DOHH2 (cell line): ENCODE measurements around the gene BRMS1L.
"Not testable (repeated sequence)": the region's sequence is repeated elsewhere in the genome, so short reads cannot be mapped to it uniquely, and the experiment has no call there.

Experiments used
- H3F3A ChIP-seq: fragments of 200-600 bp; sonication (generic), shearing (Covaris generic); 2 replicates; pipeline ENCODE4 v1.6.0; 2016; ENCODE audit warnings: antibody characterized with exemption, mild to moderate bottlenecking; ENCODE audit not compliant: control insufficient read depth, insufficient read depth
- H3K27ac ChIP-seq: fragments of 200-600 bp; sonication (generic); 2 replicates; pipeline ENCODE4 v1.5.1; 2014; ENCODE audit warnings: low read depth, mild to moderate bottlenecking, low read length, moderate library complexity
- H3K27me3 ChIP-seq: fragments of 200-600 bp; sonication (generic); 2 replicates; pipeline ENCODE4 v1.6.1; 2014; ENCODE audit warnings: mild to moderate bottlenecking, low read length, mixed read lengths; ENCODE audit not compliant: control insufficient read depth
- H3K36me3 ChIP-seq: fragments of 200-600 bp; sonication (generic); 2 replicates; pipeline ENCODE4 v1.6.1; 2014; ENCODE audit warnings: mild to moderate bottlenecking, low read length, moderate library complexity, mixed read lengths; ENCODE audit not compliant: control insufficient read depth
- H3K4me1 ChIP-seq: fragments of 200-600 bp; sonication (generic); 2 replicates; pipeline ENCODE4 v1.6.1; 2014; ENCODE audit warnings: mild to moderate bottlenecking, low read length, mixed read lengths; ENCODE audit not compliant: control insufficient read depth
- H3K4me2 ChIP-seq: fragments of 200-600 bp; sonication (generic); 2 replicates; pipeline ENCODE4 v1.6.0; 2014; ENCODE audit warnings: mild to moderate bottlenecking, low read length, moderate library complexity
- H3K4me3 ChIP-seq: fragments of 200-600 bp; sonication (generic); 2 replicates; pipeline ENCODE4 v1.5.1; 2014; ENCODE audit warnings: mild to moderate bottlenecking, low read length, mixed read lengths
- H3K79me2 ChIP-seq: fragments of 200-600 bp; sonication (generic); 2 replicates; pipeline ENCODE4 v1.6.1; 2014; ENCODE audit warnings: mild to moderate bottlenecking, low read length, mixed read lengths; ENCODE audit not compliant: control insufficient read depth
- H3K9me2 ChIP-seq: fragments of 200-600 bp; sonication (generic); replicated peaks from 2 replicates; pipeline ENCODE4 v1.6.1; 2014; ENCODE audit warnings: mild to moderate bottlenecking, low read length, mixed read lengths; ENCODE audit not compliant: control insufficient read depth
- H3K9me3 ChIP-seq: fragments of 200-600 bp; sonication (generic); 2 replicates; pipeline ENCODE4 v1.6.1; 2014; ENCODE audit warnings: antibody characterized with exemption, low read length, mixed read lengths; ENCODE audit not compliant: control insufficient read depth, insufficient read depth
- H4K20me1 ChIP-seq: fragments of 200-600 bp; sonication (generic); 2 replicates; pipeline ENCODE4 v1.6.0; 2014; ENCODE audit warnings: low read depth, mild to moderate bottlenecking, antibody characterized with exemption, low read length, moderate library complexity; ENCODE audit not compliant: control insufficient read depth, insufficient read depth
- CTCF ChIP-seq: fragments of 200-600 bp; sonication (generic); IDR thresholded peaks from one replicate; pipeline ENCODE4 v1.5.1; 2014; ENCODE audit warnings: antibody characterized with exemption, mild to moderate bottlenecking, low read depth, low read length; ENCODE audit not compliant: poor library complexity, severe bottlenecking
- EZH2phosphoT487 ChIP-seq: fragments of 200-600 bp; sonication (generic); IDR thresholded peaks from 2 replicates; pipeline ENCODE4 v1.6.1; 2017; ENCODE audit warnings: borderline replicate concordance, mild to moderate bottlenecking, antibody characterized with exemption, low read length, moderate library complexity, mixed read lengths

The BRMS1L gene

GRCh38 chr14:35826218-35826951, at the start of gene BRMS1L:
TSS of gene BRMS1L (plus strand) at chr14:35826338. CDS start at chr14:35826517, 179 bp downstream.
- Histone ChIP-seq H3K9me2 (no peaks in the 10 kb centered on the region), H4K20me1 (no peaks in the 10 kb centered on the region), H3F3A (peaks cover 5% of the 10 kb centered on the region; the same call in 1 of the 2 replicates)

GRCh38 chr14:35776823-35777222, 49.3 kb upstream of the BRMS1L start:
- Histone ChIP-seq H3K36me3 (no peaks in the 10 kb centered on the region), H3K27me3 (no peaks in the 10 kb centered on the region), H3K27ac (no peak overlapping the region), H3K9me2 (no peaks in the 10 kb centered on the region), H3K4me2 (no peak overlapping the region), H3K79me2 (peaks cover 24% of the 10 kb centered on the region), H4K20me1 (no peaks in the 10 kb centered on the region), H3K4me1 (no peaks in the 10 kb centered on the region), H3K9me3 (no peaks in the 10 kb centered on the region), H3F3A (no peaks in the 10 kb centered on the region), H3K4me3 (no peak overlapping the region)
- no peak for TF ChIP-seq CTCF
- no peak for TF ChIP-seq EZH2phosphoT487

More at GRCh38 chr14:35826218-35826951, at the start of gene BRMS1L:
- peaks cover 10% of the 10 kb centered on the region for H3K4me1 ChIP-seq
- peak within 1 kb of the TSS; percentile 67 for H3K27ac ChIP-seq
- H3K4me2 ChIP-seq, result peak within 1 kb of the TSS; percentile 79
- H3K79me2 ChIP-seq, result peaks cover 28% of the 10 kb centered on the region
- H3K4me3 ChIP-seq, result peak within 1 kb of the TSS; percentile 90
- TF ChIP-seq CTCF, result no peak
- no peak for TF ChIP-seq EZH2phosphoT487
- H3K27me3 ChIP-seq, result no peaks in the 10 kb centered on the region
- no peaks in the 10 kb centered on the region for H3K9me3 ChIP-seq
- H3K36me3 ChIP-seq, result peaks cover 5% of the 10 kb centered on the region

GRCh38 chr14:35777550-35777949, 48.6 kb upstream of the BRMS1L start:
- not testable (repeated sequence) for H3K36me3 ChIP-seq, H3K4me1 ChIP-seq, H3K27me3 ChIP-seq, H3F3A ChIP-seq, H3K4me2 ChIP-seq, H3K4me3 ChIP-seq, H3K9me2 ChIP-seq, H3K9me3 ChIP-seq, H3K27ac ChIP-seq, H4K20me1 ChIP-seq
- H3K79me2 ChIP-seq, result peaks cover 24% of the 10 kb centered on the region

- no peaks in the 10 kb centered on the region for H3K9me2 ChIP-seq
- no peaks in the 10 kb centered on the region for H4K20me1 ChIP-seq
- no peak overlapping the region for H3K27ac ChIP-seq
- H3K9me3 ChIP-seq, result no peaks in the 10 kb centered on the region
- TF ChIP-seq CTCF, result no peak
- no peak for TF ChIP-seq EZH2phosphoT487
- H3K36me3 ChIP-seq, result no peaks in the 10 kb centered on the region
- no peaks in the 10 kb centered on the region for H3K4me1 ChIP-seq
- no peaks in the 10 kb centered on the region for H3K27me3 ChIP-seq
- no peak overlapping the region for H3K4me2 ChIP-seq
- H3K4me3 ChIP-seq, result no peak overlapping the region
- H3F3A ChIP-seq, result no peaks in the 10 kb centered on the region
- peaks cover 27% of the 10 kb centered on the region for H3K79me2 ChIP-seq
Observed at GRCh38 chr14:35779368-35779767, 46.8 kb upstream of the BRMS1L start.
